ENCODE data around the gene WFDC8. TPM values are rescaled to one million over a fixed set of nuclear protein-coding genes. Genes with fewer than 3 reads are reported as not detected.

The WFDC8 gene
- not detected in 2 replicates for total RNA-seq

GRCh38 chr20:45579184-45579583 lies at the start of gene WFDC8:
TSS of gene WFDC8 (minus strand) at chr20:45579284. CDS start at chr20:45579247, 37 bp downstream.

GRCh38 chr20:45547206-45547770 lies 31.8 kb downstream of the WFDC8 start, which contains the start of gene EPPIN:
TSS of gene EPPIN (minus strand) at chr20:45547401. CDS start at chr20:45547357, 44 bp downstream.

GRCh38 chr20:45539382-45539781 lies 39.7 kb downstream of the WFDC8 start, which contains the start of gene WFDC6:
TSS of gene WFDC6 (minus strand) at chr20:45539482. CDS start at chr20:45539407, 75 bp downstream.

GRCh38 chr20:45515147-45515913 lies 63.8 kb downstream of the WFDC8 start, which contains the start of gene SPINT3:
TSS of gene SPINT3 (minus strand) at chr20:45515622. CDS start at chr20:45515608, 14 bp downstream.

Other genes starting within 250 kb of the WFDC8 start
- gene SDC4, start 230.9 kb downstream of the WFDC8 start, total RNA-seq = 12.6 and 88.2 TPM in 2 replicates
- 9.9 and 24.1 TPM in 2 replicates for gene SYS1, start 216.1 kb downstream of the WFDC8 start, total RNA-seq
- not detected in 2 replicates for gene TP53TG5, start 201.0 kb downstream of the WFDC8 start, total RNA-seq
- gene DBNDD2, start 171.0 kb downstream of the WFDC8 start, total RNA-seq = 1.5 and 6.1 TPM in 2 replicates
- 13.0 and 30.6 TPM in 2 replicates for gene PIGT, start 163.1 kb downstream of the WFDC8 start, total RNA-seq
- not detected in 2 replicates for gene WFDC2, start 109.5 kb downstream of the WFDC8 start, total RNA-seq
- gene SPINT3, start 63.7 kb downstream of the WFDC8 start, total RNA-seq = not detected in 2 replicates
- not detected in 2 replicates for gene WFDC6, start 39.8 kb downstream of the WFDC8 start, total RNA-seq
- gene EPPIN, start 31.9 kb downstream of the WFDC8 start, total RNA-seq = not detected in 2 replicates
- not detected in 2 replicates for gene WFDC10A, start 50.5 kb upstream of the WFDC8 start, total RNA-seq
- not detected in 2 replicates for gene WFDC9, start 52.0 kb upstream of the WFDC8 start, total RNA-seq
- gene WFDC11, start 91.0 kb upstream of the WFDC8 start, total RNA-seq = not detected in 2 replicates
- gene WFDC13, start 122.8 kb upstream of the WFDC8 start, total RNA-seq = not detected in 2 replicates
- gene WFDC10B, start 125.7 kb upstream of the WFDC8 start, total RNA-seq = not detected in 2 replicates
- gene SPINT4, start 143.1 kb upstream of the WFDC8 start, total RNA-seq = not detected in 2 replicates
- not detected in 2 replicates for gene WFDC3, start 212.6 kb upstream of the WFDC8 start, total RNA-seq
- gene DNTTIP1, start 212.7 kb upstream of the WFDC8 start, total RNA-seq = 12.7 and 13.6 TPM in 2 replicates
- 8.9 and 20.7 TPM in 2 replicates for gene UBE2C, start 233.4 kb upstream of the WFDC8 start, total RNA-seq
- gene TNNC2, start 248.0 kb upstream of the WFDC8 start, total RNA-seq = not detected in 2 replicates

Measured in bladder microvascular endothelial cell (primary cell).